ENCODE data around the gene BICC1.

The BICC1 gene

GRCh38 chr10:58512491-58513187 is at the start of gene BICC1:
Gene BICC1, plus strand, starts transcription at chr10:58512872. Its CDS starts 272 bp downstream, at chr10:58513144.
- DNase-seq: no peak

- no peak for DNase-seq
These were observed 47.7 kb upstream of the BICC1 start for GRCh38 chr10:58464956-58465355.

DNA sequence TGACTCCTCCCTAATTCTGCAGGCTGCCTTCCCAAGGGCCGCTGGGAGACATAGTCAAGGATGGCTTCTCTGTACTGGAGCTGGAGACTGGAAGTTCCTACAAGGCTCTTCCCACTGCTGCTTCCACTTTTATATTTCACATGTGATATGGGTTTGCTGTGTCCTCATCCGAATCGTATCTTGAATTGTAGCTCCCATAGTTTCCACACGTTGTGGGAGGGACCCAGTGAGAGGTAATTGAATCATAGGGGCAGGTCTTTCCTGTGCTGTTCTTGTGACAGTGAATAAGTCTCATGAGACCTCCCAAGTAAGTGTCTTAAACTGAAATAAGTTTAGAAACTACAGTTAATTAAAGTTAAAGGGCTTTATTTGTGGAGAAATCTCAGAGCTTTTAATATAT is 47.0 kb upstream of the BICC1 start:
- DNase-seq: no peak

GRCh38 chr10:58467931-58468635 is 44.6 kb upstream of the BICC1 start:
- no peak for DNase-seq

DNA sequence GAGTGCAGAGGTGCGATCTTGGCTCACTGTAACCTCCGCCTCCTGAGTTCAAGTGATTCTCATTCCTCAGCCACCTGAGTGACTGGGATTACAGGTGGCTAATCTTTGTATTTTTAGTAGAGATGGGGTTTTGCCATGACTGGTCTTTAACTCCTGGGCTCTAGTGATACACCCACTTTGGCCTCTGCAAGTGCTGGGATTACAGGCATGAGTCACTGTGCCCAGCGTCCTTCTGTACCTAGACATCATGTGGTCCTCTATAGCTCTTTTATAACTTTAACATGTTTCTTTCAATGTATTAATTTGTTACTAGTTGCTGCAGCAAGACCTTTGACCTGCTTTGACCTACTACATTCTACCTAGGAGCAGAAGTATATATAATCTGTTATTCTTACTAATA is 38.7 kb upstream of the BICC1 start:
- no peak for DNase-seq

DNA sequence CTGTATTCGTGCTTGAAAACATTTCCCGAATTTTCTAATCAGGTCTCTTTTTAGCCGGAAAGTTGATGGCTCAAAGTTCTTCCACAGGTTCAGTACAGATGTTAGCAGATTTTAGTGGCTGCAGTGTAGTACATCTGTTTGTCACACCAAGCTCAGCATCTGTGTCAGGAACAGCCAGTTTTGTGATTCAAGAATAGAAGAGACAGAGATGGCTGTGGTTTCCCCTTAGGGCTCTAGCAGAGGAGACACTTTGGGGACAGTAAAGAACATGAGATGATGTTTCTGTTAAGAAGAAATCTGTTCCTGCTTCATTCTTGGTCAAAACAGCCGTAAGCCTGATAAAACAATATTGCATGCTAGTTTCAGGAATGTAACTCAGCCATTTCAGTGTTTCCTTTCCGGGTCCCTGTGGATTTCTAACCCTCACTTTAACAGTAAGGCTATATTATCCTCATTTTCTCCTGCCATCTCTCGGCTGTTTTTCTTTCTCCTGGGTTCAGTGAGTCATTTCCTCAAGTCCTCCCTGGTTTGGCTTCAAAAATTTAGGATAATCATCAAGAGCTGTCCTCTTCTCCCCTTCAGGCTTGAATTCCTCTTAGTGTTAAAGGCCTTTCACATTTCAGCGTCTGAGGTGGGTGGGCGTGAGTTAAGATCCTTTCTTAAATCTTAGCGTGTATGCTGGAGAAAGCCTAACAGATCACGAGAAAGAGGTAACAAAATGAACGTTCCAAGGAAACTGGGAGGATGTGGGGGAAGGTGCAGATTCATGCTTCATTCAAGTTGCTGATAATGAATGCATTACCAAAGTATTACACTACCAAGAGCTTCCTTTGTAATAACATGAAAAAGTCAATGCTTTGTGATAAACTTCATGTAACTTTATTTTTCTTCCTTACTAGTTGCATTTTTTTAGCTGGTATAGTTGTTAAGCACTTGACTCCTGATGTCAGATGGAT is 37.1 kb upstream of the BICC1 start:
- no peak for DNase-seq

GRCh38 chr10:58477122-58477521 is 35.5 kb upstream of the BICC1 start:
- DNase-seq: no peak

DNA sequence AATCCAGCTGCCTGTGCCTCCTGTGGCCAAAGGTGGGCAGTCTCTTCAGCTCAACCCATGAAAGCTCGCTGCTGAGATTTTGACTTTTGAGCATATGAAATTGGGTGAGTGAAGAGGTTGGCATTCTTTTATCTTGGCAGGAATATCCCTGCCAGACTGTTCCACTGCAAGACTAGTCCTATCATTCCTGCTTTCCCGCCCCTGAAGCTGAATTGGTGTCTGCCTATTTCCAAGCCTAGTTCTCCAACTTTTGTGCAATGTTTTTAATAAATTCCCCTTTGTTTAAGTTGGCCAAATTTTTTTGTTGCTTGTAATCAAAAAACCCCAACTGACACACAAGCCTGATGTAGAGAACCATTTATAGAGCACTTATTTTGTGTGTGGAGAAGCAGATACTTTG is 34.8 kb upstream of the BICC1 start:
- DNase-seq: no peak

- no peak for DNase-seq
These were observed 33.6 kb upstream of the BICC1 start for GRCh38 chr10:58479045-58479444.

DNA sequence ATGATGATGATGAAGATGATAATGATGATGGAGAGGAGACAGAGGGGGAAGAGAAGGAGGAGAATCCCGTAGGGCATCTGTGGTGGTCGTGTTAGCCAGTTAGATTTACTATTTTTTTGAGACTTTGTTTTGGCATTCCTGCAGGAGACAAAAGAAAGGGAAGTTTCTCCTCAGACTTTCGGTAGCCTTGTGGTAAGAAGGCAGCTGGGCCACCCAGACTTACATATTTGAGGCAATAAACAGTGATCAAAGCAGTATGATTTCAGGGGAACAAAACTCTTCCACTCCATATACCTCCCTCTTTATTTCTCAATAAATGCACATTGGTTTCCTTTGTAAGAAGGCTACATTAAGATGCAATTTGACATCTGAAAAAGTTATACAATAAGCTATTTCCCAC is 32.4 kb upstream of the BICC1 start:
- DNase-seq: no peak

DNA sequence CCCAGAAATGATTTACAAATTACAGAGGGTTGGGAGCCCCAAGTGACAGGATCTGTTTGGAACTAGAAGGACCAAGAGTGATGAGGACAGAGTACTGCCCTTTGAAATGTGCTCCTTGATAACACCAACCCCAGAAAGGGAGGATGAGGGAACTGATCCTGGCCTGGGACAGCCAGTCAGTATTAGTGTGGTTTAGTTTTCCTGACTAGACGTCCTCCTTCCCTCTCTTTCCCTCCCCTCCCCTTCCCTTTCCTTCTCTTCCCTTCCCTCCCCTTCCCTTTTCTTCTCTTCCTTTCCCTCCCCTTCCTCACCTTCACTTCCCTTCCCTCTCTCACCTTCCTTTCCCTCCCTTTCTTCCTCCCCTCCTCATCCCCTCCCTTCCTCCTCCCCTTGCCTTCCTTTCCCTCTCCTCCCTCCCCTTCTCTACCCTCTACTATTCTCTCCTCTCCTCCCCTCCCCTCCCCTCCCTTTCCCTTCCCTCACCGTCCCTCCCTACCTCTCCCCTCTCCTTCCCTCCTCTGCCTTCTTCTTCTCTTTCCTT is 31.0 kb upstream of the BICC1 start:
- DNase-seq: no peak

DNA sequence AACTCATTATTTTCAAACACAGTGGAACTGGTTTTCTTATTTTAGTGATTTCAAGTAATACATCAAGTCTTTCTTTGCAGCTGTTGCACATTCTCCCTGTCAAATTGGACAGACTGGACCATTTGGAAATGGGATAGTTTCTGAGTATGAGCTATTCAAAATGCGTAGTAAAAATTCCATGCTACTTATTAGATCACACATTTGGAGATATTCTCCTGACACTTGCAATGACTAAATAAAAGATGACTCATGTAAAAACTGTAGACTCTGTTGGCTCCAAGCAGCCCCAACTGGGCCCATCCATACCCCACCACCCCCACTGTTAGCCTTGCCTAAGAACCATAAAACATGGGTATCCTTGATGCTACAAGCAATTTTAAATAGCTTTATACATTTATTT is 25.9 kb upstream of the BICC1 start:
- DNase-seq: no peak

DNA sequence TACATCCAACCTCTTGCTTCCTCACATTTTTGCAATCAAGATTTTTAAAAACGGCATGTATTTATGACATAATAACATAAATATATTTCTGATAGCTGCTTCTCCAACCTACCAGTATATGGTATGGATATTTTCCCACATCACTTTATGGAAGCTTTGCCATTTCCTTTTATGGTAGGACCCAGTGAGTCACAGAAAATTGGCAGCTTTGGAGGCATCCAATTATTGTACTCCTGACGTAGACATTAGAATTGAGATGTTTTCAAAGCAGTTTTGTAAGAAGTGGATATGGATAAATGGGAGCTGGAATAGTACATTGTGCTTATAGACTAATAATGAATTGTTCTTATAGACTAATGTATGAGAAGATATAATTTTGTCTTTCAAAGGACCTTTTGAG is 23.8 kb upstream of the BICC1 start:
- no peak for DNase-seq

DNA sequence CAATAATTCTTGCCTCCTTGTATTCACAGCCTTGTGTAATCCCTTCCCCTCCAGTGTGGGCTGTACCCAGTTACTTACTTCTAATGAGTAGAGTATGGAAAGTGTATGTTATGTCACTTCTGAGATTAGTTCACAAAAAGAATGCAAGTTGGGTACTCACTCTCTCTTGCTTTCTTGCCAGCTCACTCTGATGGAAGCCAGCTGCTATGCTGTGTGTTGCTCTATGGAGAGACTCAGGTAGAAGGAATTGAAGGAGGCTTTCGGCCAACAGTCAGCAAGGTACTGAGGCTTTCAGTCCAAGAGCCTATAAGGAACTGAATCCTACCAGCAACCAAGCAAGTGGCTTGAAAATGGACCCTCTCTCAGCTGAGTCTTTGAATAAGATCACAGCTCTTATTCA is 9.7 kb upstream of the BICC1 start:
- DNase-seq: no peak

DNA sequence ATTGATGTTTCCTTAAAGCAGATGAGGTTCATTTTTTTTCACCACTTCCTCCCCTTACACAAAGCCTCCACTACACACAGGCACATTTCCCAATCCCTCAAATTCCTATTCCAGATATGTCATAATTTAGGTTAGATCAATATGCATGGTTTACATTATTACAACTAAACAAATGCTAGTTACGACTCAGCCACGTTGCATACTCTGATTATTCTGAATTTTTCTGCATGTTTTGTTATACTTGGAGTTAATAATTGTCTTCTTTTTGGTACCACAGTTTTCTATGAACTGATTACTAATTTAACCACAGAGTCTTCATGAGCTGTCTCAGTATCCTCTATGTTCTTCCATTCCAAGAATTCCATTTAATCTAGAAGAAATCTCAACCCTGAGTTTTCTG is 4.4 kb upstream of the BICC1 start:
- no peak for DNase-seq

DNA sequence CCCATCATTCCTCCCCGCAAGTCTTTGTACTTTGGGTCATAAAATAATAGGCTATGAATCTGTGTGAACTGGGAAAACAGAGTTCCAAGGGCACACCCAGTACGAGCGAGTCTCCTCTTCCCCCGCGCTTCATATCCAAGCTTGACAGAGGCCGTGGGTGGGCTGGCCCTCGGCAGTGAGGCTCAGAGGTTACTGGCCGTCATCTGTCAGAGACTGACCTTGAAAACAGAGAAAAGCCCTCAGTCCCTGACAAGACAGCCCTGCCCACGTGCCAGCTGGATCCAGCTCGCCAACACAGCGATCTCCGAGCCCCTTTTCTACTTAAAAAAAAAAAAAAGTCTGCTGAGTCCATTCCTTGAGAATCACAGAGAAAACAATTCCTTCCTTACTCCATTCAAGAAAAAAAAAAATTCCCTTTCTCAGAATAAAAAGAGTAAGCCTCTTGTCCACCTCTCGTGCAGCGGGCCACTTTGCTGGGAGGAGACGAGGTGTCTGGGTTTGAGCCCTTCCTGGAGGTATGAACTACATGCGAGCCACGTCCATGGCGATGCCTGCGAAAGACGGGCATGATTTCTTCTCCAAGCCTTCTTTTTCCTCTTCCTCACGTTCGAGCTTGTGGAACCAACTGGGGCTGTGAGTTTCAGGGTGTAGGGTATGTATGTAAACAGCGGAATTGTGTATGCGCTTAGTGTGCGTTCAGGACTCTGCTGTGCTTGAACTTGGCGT is 744 bp upstream of the BICC1 start:
- DNase-seq: no peak

GRCh38 chr10:58513188-58514110 is 777 bp downstream of the BICC1 start:
- no peak for DNase-seq

DNA sequence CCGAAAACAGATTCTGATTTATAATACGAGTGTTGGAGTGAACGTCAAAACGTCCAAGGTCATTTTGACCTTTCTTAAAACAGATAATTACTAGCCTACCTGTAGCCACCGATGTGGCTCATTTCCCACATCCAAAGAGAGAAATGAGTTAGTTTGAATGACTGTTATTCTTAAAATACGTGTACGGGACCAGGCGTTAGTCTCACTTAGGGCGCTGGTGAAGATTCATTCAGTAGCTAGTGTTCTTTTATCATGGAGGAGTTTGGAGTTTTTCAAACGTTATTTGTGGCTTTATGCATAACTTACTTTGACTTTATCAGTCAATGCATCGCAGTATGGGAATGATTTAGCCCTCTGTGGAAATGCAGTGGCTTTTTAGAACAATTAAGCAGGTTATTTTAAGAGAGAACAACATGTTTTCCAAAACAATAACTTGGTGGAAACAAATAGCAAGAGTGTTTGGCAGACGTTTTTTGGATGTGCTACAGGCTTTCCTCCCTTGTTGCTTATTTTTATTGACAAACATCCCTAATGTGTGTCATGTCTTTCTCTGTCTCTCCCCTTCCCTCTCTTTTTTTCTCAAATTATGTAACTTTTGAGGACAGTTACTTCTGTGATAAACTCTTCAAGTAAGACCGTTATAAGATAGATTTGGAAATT is 1.6 kb downstream of the BICC1 start:
- DNase-seq: no peak

DNA sequence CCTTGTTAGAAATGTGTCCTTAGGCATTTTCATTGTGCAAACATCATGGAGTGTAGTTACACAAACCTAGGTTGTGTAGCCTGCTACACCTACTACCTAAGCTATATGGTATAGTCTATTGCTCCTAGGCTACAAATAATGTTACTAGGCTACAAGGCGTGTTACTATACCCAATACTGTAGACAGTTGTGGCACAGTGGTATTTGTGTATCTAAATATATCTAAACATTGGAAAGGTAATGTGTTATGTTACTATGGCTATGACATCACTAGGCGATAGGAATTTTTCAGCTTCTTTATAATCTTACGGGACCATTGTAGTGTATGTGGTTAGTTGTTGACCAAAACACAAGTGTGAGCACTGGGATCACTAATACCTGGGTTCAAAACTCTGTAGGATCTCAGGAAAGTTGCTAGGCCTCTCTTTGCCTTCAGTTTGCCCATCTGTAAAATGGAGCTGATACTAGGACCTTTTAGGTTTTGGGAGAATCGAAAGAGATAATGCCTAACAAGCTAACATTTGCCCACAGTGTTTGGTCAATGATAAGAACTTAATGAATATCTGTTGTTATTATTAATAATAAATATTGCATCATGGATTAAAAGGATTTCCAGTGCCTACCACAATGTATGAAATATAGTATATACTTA is 2.7 kb downstream of the BICC1 start:
- DNase-seq: no peak

GRCh38 chr10:58516119-58516518 is 3.4 kb downstream of the BICC1 start:
- DNase-seq: no peak
